ENCODE measurements around the gene SRP72. TPM values are rescaled to one million over a fixed set of nuclear protein-coding genes. Genes with fewer than 3 reads are reported as not detected.

The SRP72 gene
- total RNA-seq, 1 experiment from 2014 or later: 146 TPM

DNA sequence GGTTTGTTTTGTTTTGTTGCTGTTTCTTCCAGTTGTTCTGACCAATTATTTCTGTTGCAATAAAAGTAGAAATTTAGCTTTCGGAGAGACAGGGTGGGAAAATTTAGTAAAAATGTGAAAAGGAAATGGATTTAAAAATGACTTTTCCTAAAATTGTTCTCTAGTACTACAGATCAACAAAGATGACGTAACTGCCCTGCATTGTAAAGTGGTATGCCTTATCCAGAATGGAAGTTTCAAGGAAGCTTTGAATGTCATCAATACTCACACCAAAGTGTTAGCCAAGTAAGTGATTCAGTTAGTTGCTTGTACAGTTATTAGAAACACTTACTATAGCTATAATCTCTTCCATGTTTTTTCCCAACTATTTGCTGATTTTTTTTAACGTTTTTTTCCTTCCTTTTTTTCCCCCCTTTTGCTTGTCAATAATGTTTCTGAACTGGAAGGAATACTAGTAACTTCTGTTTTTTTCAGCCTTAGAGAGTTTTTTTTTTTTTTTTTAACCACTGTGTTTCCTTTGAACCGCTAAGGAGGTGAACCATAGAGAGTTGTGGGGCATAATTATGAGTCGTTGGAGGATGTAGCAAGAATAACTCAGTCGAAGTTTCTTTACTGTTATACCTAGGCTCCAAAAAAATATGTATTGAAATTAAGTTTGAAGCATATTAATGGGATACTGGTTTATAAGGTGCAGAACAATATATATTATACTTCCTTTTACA lies 2.2 kb downstream of the SRP72 start (continued):
- TF ChIP-seq, protein P1, sequence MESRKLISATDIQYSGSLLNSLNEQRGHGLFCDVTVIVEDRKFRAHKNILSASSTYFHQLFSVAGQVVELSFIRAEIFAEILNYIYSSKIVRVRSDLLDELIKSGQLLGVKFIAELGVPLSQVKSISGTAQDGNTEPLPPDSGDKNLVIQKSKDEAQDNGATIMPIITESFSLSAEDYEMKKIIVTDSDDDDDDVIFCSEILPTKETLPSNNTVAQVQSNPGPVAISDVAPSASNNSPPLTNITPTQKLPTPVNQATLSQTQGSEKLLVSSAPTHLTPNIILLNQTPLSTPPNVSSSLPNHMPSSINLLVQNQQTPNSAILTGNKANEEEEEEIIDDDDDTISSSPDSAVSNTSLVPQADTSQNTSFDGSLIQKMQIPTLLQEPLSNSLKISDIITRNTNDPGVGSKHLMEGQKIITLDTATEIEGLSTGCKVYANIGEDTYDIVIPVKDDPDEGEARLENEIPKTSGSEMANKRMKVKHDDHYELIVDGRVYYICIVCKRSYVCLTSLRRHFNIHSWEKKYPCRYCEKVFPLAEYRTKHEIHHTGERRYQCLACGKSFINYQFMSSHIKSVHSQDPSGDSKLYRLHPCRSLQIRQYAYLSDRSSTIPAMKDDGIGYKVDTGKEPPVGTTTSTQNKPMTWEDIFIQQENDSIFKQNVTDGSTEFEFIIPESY (IDR thresholded peaks at IDR 0.05; ENCODE audit: extremely low read depth, insufficient replicate concordance, low read length): no peak
- TF ChIP-seq YY1 (IDR thresholded peaks at IDR 0.05; ENCODE audit: extremely low read depth, insufficient replicate concordance, low read depth, low read length) (no peak), SIN3A (IDR thresholded peaks at IDR 0.05; ENCODE audit: low read depth) (no peak), EZH2phosphoT487 (IDR thresholded peaks at IDR 0.05; ENCODE audit: borderline replicate concordance) (no peak)
- TF ChIP-seq, protein P2, sequence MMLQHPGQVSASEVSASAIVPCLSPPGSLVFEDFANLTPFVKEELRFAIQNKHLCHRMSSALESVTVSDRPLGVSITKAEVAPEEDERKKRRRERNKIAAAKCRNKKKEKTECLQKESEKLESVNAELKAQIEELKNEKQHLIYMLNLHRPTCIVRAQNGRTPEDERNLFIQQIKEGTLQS (IDR thresholded peaks at IDR 0.05): no peak
- TF ChIP-seq, protein P3, sequence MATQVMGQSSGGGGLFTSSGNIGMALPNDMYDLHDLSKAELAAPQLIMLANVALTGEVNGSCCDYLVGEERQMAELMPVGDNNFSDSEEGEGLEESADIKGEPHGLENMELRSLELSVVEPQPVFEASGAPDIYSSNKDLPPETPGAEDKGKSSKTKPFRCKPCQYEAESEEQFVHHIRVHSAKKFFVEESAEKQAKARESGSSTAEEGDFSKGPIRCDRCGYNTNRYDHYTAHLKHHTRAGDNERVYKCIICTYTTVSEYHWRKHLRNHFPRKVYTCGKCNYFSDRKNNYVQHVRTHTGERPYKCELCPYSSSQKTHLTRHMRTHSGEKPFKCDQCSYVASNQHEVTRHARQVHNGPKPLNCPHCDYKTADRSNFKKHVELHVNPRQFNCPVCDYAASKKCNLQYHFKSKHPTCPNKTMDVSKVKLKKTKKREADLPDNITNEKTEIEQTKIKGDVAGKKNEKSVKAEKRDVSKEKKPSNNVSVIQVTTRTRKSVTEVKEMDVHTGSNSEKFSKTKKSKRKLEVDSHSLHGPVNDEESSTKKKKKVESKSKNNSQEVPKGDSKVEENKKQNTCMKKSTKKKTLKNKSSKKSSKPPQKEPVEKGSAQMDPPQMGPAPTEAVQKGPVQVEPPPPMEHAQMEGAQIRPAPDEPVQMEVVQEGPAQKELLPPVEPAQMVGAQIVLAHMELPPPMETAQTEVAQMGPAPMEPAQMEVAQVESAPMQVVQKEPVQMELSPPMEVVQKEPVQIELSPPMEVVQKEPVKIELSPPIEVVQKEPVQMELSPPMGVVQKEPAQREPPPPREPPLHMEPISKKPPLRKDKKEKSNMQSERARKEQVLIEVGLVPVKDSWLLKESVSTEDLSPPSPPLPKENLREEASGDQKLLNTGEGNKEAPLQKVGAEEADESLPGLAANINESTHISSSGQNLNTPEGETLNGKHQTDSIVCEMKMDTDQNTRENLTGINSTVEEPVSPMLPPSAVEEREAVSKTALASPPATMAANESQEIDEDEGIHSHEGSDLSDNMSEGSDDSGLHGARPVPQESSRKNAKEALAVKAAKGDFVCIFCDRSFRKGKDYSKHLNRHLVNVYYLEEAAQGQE (IDR thresholded peaks at IDR 0.05; ENCODE audit: low read depth): no peak
- TF ChIP-seq, protein P4, sequence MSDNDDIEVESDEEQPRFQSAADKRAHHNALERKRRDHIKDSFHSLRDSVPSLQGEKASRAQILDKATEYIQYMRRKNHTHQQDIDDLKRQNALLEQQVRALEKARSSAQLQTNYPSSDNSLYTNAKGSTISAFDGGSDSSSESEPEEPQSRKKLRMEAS (IDR thresholded peaks at IDR 0.05): no peak
